IMR-90 (cell line): Measurements from ENCODE around the gene CCDC141. TPM values are rescaled to one million over a fixed set of nuclear protein-coding genes. Genes with fewer than 3 reads are reported as not detected.

Experiments used
- ATAC-seq: fragments of 200-7000 bp; cut with Tn5 transposase; 2 replicates; pipeline ENCODE4 v1.9.1; 2020; ENCODE audit warnings: low read depth, mild to moderate bottlenecking, moderate library complexity
- BruUV-seq: library from RNA; stranded (reverse); fragments of 400-500 nt; replicated peaks from 2 replicates; lab custom pipeline; 2021; lab: Mats Ljungman, UMichigan
- CTCF ChIA-PET: fragments of 300-600 bp; formaldehyde crosslinking; extraction: SDS; loops from one replicate; lab custom pipeline; 2021; ENCODE audit warnings: antibody characterized with exemption; lab: Yijun Ruan, JAX
- POLR2A ChIA-PET: fragments of 300-600 bp; sonication (Branson Sonifier 250); formaldehyde crosslinking; loops from one replicate; lab custom pipeline; 2022; ENCODE audit warnings: antibody characterized with exemption; ENCODE audit not compliant: unreplicated experiment; lab: Charles Lee
- DNase-seq: peaks from one replicate; pipeline ENCODE4 v3.0.0; 2013
- H2AFZ ChIP-seq: replicated peaks from 2 replicates; pipeline ENCODE3; 2013; ENCODE audit warnings: low read length, mild to moderate bottlenecking; ENCODE audit not compliant: poor library complexity
- H2AK5ac ChIP-seq: 2 replicates; pipeline ENCODE4 v1.6.1; 2013; ENCODE audit warnings: low read depth, low read length, inconsistent platforms
- H2AK9ac ChIP-seq: replicated peaks from 2 replicates; pipeline ENCODE3; 2013; ENCODE audit warnings: mild to moderate bottlenecking, low read depth, low read length, moderate library complexity; ENCODE audit not compliant: poor library complexity
- H2BK120ac ChIP-seq: 2 replicates; pipeline ENCODE4 v1.6.1; 2013; ENCODE audit warnings: low read depth, low read length, inconsistent platforms
- H2BK15ac ChIP-seq: 3 replicates; pipeline ENCODE4 v1.6.1; 2013; ENCODE audit warnings: low read depth, low read length, inconsistent platforms
- H2BK20ac ChIP-seq: 2 replicates; pipeline ENCODE4 v1.6.1; 2013; ENCODE audit warnings: low read depth, mild to moderate bottlenecking, inconsistent platforms, low read length, moderate library complexity
- H2BK5ac ChIP-seq: 2 replicates; pipeline ENCODE4 v1.6.1; 2013; ENCODE audit warnings: mild to moderate bottlenecking, low read depth, low read length, inconsistent platforms; ENCODE audit not compliant: poor library complexity, severe bottlenecking
- H3K14ac ChIP-seq: replicated peaks from 2 replicates; pipeline ENCODE4 v1.6.1; 2013; ENCODE audit warnings: low read depth, low read length, inconsistent platforms
- H3K18ac ChIP-seq: 2 replicates; pipeline ENCODE4 v1.6.1; 2013; ENCODE audit warnings: low read depth, low read length, control low read depth
- H3K23ac ChIP-seq: 2 replicates; pipeline ENCODE4 v1.6.1; 2013; ENCODE audit warnings: low read depth, low read length, inconsistent platforms
- H3K27ac ChIP-seq: 2 replicates; pipeline ENCODE4 v1.5.1; 2013; ENCODE audit warnings: mild to moderate bottlenecking, control low read depth, low read length; ENCODE audit not compliant: insufficient read depth
- H3K27me3 ChIP-seq: 2 replicates; pipeline ENCODE4 v1.6.1; 2013; ENCODE audit warnings: low read length; ENCODE audit not compliant: control insufficient read depth, insufficient read depth
- H3K36me3 ChIP-seq: 2 replicates; pipeline ENCODE4 v1.6.1; 2013; ENCODE audit warnings: low read length, mixed read lengths; ENCODE audit not compliant: control insufficient read depth, insufficient read depth
- H3K4ac ChIP-seq: 2 replicates; pipeline ENCODE4 v1.6.1; 2013; ENCODE audit warnings: low read depth, low read length, inconsistent platforms
- H3K4me1 ChIP-seq: 2 replicates; pipeline ENCODE4 v1.6.1; 2013; ENCODE audit warnings: low read length, mixed read lengths; ENCODE audit not compliant: control insufficient read depth, insufficient read depth
- H3K4me2 ChIP-seq: 2 replicates; pipeline ENCODE4 v1.6.1; 2013; ENCODE audit warnings: low read depth, mild to moderate bottlenecking, control low read depth, low read length, moderate library complexity
- H3K4me3 ChIP-seq: 2 replicates; pipeline ENCODE4 v1.5.1; 2013; ENCODE audit warnings: low read depth, mild to moderate bottlenecking, control low read depth, low read length, moderate library complexity; ENCODE audit not compliant: insufficient read depth
- H3K56ac ChIP-seq: 2 replicates; pipeline ENCODE4 v1.6.1; 2013; ENCODE audit warnings: low read length, inconsistent platforms; ENCODE audit not compliant: insufficient read depth; ENCODE audit errors: extremely low read depth
- H3K79me1 ChIP-seq, 2 experiments: 2 replicates each; pipeline ENCODE4 v1.6.1; 2013; ENCODE audit warnings: low read length in 2 of 2, inconsistent platforms in 1 of 2, low read depth in 1 of 2
- H3K9ac ChIP-seq: 2 replicates; pipeline ENCODE4 v1.6.1; 2013; ENCODE audit warnings: low read depth, low read length, control low read depth
- H3K9me1 ChIP-seq: 2 replicates; pipeline ENCODE4 v1.6.1; 2013; ENCODE audit warnings: low read length, inconsistent platforms; ENCODE audit not compliant: insufficient read depth
- H3K9me3 ChIP-seq: 2 replicates; pipeline ENCODE4 v1.6.1; 2013; ENCODE audit warnings: low read length; ENCODE audit not compliant: control insufficient read depth, insufficient read depth
- H4K20me1 ChIP-seq: 2 replicates; pipeline ENCODE4 v1.6.1; 2013; ENCODE audit warnings: low read length, inconsistent platforms; ENCODE audit not compliant: insufficient read depth
- H4K5ac ChIP-seq: 2 replicates; pipeline ENCODE4 v1.6.1; 2013; ENCODE audit warnings: mild to moderate bottlenecking, low read depth, low read length, control low read depth
- H4K8ac ChIP-seq, 2 experiments: 2 replicates each; pipeline ENCODE4 v1.6.1; 2013; ENCODE audit warnings: low read depth in 2 of 2, low read length in 2 of 2, control low read depth in 1 of 2, inconsistent platforms in 1 of 2
- H4K91ac ChIP-seq: 2 replicates; pipeline ENCODE4 v1.6.1; 2013; ENCODE audit warnings: low read depth, low read length, inconsistent platforms; ENCODE audit not compliant: insufficient read depth
- CEBPB ChIP-seq: IDR thresholded peaks from 2 replicates; pipeline ENCODE4 v1.6.1; 2012; ENCODE audit warnings: low read depth, low read length, improper control_type of control experiment
- CTCF ChIP-seq: conservative IDR thresholded peaks from 2 replicates; pipeline ENCODE4 v1.5.1; 2012; ENCODE audit warnings: mild to moderate bottlenecking, low read depth, low read length, improper control_type of control experiment
- FOS ChIP-seq: fragments of 150-350 bp; IDR thresholded peaks from 2 replicates; pipeline ENCODE4 v1.6.1; 2016; ENCODE audit warnings: low read depth, low read length
- MAFK ChIP-seq: IDR thresholded peaks from 2 replicates; pipeline ENCODE4 v1.6.1; 2012; ENCODE audit warnings: low read depth, low read length, improper control_type of control experiment
- MXI1 ChIP-seq: IDR thresholded peaks from 2 replicates; pipeline ENCODE4 v1.6.1; 2012; ENCODE audit warnings: low read depth, mild to moderate bottlenecking, low read length, moderate library complexity, borderline replicate concordance
- NFE2L2 ChIP-seq: fragments of 150-350 bp; IDR thresholded peaks from 2 replicates; pipeline ENCODE4 v1.6.1; 2016; ENCODE audit warnings: low read depth, mild to moderate bottlenecking, low read length
- POLR2A ChIP-seq: IDR thresholded peaks from 2 replicates; pipeline ENCODE4 v1.6.1; 2012; ENCODE audit warnings: mild to moderate bottlenecking, low read depth, low read length
- WGBS, 2 experiments: methylation state at CpG; one replicate each; pipeline versions ENCODE4 v1.1.5 to v1.1.7; 2013; ENCODE audit warnings: missing lambda C conversion rate in 2 of 2; ENCODE audit not compliant: insufficient read length in 1 of 2; ENCODE audit errors: extremely low coverage in 2 of 2; 5-methylcytosine and 5-hydroxymethylcytosine counted together
- dilution Hi-C: fragments of 300-500 bp; cut with HindIII; formaldehyde crosslinking; loops from one replicate; pipeline ENCODE4 v1.14.3; 2018; ENCODE audit warnings: low sequenced_read_pairs; ENCODE audit not compliant: unreplicated experiment
- in situ Hi-C: fragments of 300-500 bp; cut with MboI; formaldehyde crosslinking; loops from 3 replicates; pipeline ENCODE4 v1.14.3; 2019; ENCODE audit warnings: low sequenced_read_pairs, inconsistent platforms, mixed read lengths
- intact Hi-C: fragments of 100-400 bp; cut with micrococcal nuclease; formaldehyde crosslinking; loops from 2 replicates; pipeline ENCODE4 v1.10.0; 2022
- polyA plus RNA-seq, 3 experiments: library from polyadenylated mRNA; depleted of rRNA; stranded (reverse); fragments of >200 nt; gene quantifications; 2 replicates each; pipeline ENCODE4 v1.2.3, GENCODE V29; 2012; ENCODE audit warnings: low replicate concordance in 1 of 3
- total RNA-seq: library from RNA; depleted of rRNA; stranded (reverse); fragments of >200 nt; gene quantifications from 2 replicates; pipeline ENCODE4 v1.2.3, GENCODE V29; 2012

Gene CCDC141
- total and polyA plus RNA-seq, 2 of the 4 experiments (the other 2 are of a cell fraction) = not detected

GRCh38 chr2:179072527-179072926 lies 22.6 kb upstream of the CCDC141 start:
- BruUV-seq = no TSS peak
- CTCF ChIA-PET = no interaction called here
- H3K79me1 ChIP-seq = no peaks in the 10 kb centered on the region
- no peak overlapping the region for H3K14ac ChIP-seq
- H3K23ac ChIP-seq = no peak overlapping the region
- no peaks in the 10 kb centered on the region for H3K36me3 ChIP-seq
- no peak overlapping the region for H2BK15ac ChIP-seq
- no peak overlapping the region for H4K5ac ChIP-seq
- H3K27ac ChIP-seq = no peak overlapping the region
- no peaks in the 10 kb centered on the region for H3K9me1 ChIP-seq
- TF ChIP-seq FOS (no peak), MXI1 (no peak), CEBPB (no peak), CTCF (no peak), MAFK (no peak), NFE2L2 (no peak), POLR2A (no peak)
- POLR2A ChIA-PET = no interaction called here
- dilution Hi-C loops (no loop called here), in situ Hi-C loops (no loop called here), intact Hi-C loops (no loop called here)
- no peak overlapping the region for H3K18ac ChIP-seq
- H2BK5ac ChIP-seq = no peak overlapping the region
- no peak for ATAC-seq
- no peak overlapping the region for H2BK120ac ChIP-seq
- DNase-seq = no peak
- H3K9me3 ChIP-seq = no peaks in the 10 kb centered on the region
- H3K56ac ChIP-seq = no peak overlapping the region
- no peak overlapping the region for H3K4me3 ChIP-seq
- no peak overlapping the region for H2AK9ac ChIP-seq
- H3K27me3 ChIP-seq = no peaks in the 10 kb centered on the region
- H3K4ac ChIP-seq = no peak overlapping the region
- H2AFZ ChIP-seq = no peak overlapping the region
- no peak overlapping the region for H3K4me2 ChIP-seq
- no CpG with 5 or more reads among the region's 3 CpGs for WGBS, 2 experiments
- H4K8ac ChIP-seq = no peak overlapping the region
- H2AK5ac ChIP-seq = no peak overlapping the region
- H3K4me1 ChIP-seq = no peaks in the 10 kb centered on the region
- H4K91ac ChIP-seq = no peak overlapping the region
- no peak overlapping the region for H2BK20ac ChIP-seq
- H3K9ac ChIP-seq = no peak overlapping the region
- H4K20me1 ChIP-seq = no peaks in the 10 kb centered on the region
